Right ventricle myocardium inferior (tissue), 1 donor: ENCODE results near the gene HOXC11. TPM values are rescaled to one million over a fixed set of nuclear protein-coding genes. Genes with fewer than 3 reads are reported as not detected.

Source experiments
- ATAC-seq: fragments of 200-7000 bp; cut with Tn5 transposase; one replicate; pipeline ENCODE4 v1.9.1; 2020; ENCODE audit warnings: mild to moderate bottlenecking, moderate library complexity
- DNase-seq: peaks from one replicate; pipeline ENCODE4 v3.0.0; 2021; ENCODE audit errors: missing footprints
- intact Hi-C: fragments of 100-400 bp; cut with DNase I; formaldehyde crosslinking; loops from one replicate; pipeline ENCODE4 v1.11.0; 2022
- total RNA-seq: library from RNA; stranded (reverse); fragmentation: NEBNext Ultra II Directional; extraction: Animal tissue kit (Norgen Biotek cat#: 25700); gene quantifications from one replicate; pipeline ENCODE4 v1.2.1, GENCODE V29; 2021
- donor health status: DM: no; HTN: yes; CAD: no; lungs with severe emphysema.

Gene HOXC11
- total RNA-seq, 1 donor from 2014 or later = not detected

DNA sequence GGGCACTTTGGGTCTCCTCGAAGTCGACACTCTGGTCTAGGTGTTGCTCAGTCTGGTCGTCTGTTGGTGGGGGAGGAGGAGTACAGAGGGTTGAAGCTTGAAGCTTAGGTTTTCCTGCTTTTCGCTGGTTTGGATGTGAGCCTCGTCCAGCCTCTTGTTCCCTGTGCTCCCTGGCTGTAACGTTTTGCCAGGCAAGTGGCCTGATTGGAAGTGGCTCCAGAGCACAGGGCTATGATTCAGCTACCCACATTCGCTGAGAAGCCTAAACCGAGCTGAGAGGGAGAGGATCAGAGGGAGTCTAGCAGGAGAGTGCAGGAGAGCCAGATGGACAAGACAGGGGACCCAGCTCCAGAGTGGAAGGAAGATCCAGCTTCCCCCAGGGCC, 18.1 kb downstream of the HOXC11 start:
- no peak for ATAC-seq
- no peak for DNase-seq
- intact Hi-C loops = no loop called here

DNA sequence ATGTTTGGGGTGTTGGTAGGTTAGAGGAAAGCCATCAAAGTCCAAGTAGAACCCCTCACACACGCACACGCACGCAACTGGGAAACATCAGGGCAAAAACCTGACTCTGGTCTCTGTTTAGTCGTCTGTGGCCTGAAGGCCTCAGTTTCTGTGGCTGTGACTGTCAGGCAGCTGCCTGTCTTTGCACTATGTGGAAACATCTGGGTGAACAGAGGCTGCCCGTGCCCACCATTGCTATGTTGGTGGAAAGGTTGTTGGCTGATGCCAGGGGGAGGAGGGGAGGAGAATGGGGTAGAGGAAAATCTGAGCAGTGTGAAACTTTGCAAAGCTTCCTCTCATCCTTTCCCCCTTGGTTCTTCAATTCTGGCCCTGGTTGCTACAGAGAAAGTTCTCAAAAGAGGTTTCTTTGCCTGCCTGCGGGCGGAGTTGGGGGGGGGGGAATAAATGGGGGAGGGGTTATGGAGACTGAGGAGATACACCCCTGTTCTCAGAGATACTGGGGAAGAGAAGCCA, 19.5 kb downstream of the HOXC11 start:
- intact Hi-C loops = no loop called here
- ATAC-seq = no peak
- peak; percentile 21 for DNase-seq

DNA sequence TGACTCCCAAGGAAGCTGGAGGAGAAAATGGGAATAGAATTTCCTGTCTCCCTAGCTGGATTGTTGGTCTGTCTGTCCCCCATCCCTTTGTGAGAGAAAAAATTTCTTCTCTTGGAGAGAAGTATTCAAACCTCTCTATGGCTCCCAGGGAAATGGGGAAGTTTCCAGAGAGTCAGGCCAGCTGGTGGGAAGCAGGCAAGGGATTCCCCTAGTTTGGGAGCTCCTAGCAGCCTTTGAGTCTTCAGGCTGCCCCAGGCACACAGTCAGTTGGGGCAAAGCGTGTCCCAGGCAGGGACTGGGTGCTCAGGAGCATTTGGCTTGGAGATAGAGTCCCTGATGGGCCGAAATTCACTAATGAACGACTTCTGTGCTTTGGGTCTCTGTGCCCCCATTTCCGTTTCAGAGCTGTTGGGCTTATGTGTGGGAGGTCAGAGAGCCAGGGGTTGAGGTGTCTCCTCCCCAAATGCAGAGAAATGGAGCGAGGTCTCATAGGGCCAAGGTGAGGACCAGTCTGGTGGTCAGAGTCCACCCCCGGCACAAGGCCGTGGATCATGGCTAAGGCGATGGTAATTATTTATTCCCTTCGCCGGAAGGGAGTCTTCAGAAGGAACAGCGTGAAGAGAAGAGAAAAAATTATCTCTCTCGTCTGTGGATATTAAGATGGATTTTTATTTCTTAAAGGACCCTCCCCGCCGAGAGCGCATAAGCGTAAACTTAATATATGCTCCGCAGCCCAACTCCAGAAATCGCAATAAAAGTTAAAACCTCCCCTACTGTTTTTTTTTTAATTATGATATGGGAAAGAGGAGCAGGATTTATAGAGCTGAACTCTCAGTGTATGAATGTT, 20.5 kb downstream of the HOXC11 start:
- no peak for ATAC-seq
- DNase-seq = peak; percentile 13
- intact Hi-C loops = no loop called here

DNA sequence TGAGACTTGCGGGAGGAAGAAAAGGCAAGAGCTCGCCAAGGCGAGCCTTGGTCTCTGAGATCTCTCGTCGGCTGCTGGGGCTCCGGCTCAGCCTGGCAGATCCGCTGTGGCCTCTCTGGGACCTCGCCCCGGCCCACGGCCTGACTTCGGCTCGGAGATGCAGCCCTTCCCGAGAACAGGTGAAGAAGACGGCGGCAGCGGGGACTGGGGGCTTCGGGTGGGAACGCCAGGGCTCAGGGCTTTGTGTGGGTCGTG, 21.0 kb downstream of the HOXC11 start:
- ATAC-seq = no peak
- intact Hi-C loops = no loop called here

DNA sequence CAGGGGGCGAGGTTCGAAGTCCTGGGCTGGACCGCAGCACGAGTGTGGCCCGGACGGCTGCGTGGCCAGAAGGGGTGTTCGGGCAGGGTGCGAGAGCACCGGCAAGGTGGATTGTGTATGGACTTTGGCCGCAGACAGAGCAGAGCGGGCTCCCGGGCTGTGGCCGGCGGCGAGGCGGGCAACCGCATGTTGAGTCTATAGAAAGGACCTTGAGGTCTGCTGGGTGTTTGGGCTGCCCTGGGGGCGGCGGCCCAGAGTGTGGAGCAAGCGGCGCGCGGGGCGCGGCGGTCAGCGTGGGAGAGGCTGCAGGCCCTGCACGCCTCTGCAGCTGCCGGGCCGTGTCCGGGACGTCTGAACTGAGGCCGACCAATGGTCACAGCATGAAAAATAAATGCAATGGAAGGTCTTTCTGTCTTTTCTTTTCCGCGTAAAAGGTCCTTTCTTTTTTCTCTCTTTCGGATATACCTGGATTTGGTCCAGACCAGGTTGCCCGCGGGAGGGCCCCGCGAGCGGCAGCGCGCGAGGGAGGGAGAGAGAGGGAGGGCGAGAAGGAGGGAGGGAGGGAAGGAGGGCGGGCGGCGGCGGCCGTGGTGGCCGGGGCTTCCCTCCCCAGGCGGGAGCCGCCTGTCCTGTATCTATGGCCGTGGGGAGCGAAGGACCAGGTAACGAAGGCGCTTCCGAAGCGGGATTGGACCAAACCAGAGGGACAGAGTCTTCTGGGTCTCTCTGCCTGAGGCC, 21.5 kb downstream of the HOXC11 start:
- intact Hi-C loops = no loop called here
- DNase-seq (peak; percentile 41), ATAC-seq (no peak)

More for the DNA sequence above, 21.0 kb downstream of the HOXC11 start:
- peak; percentile 26 for DNase-seq

DNA sequence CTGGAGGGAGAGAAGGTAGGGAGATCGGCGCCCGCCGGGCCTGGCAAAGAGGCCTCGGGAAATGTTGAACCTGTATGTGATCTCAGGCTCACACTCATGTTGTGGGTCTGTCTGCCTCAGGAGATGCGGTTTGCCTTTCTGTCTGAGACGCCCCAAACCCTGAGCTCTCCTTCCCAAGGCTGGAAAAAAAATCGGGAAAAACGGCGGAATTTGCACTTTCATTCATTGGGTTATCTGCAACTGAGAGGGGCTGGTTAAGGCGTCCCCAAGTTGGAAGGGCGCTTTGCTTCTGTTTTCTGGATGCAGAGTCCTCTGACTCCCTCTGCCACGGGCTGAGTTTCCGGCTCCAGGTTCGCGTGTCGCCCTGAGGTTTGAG, 22.1 kb downstream of the HOXC11 start:
- DNase-seq (peak; percentile 55), ATAC-seq (no peak)
- intact Hi-C loops = no loop called here

DNA sequence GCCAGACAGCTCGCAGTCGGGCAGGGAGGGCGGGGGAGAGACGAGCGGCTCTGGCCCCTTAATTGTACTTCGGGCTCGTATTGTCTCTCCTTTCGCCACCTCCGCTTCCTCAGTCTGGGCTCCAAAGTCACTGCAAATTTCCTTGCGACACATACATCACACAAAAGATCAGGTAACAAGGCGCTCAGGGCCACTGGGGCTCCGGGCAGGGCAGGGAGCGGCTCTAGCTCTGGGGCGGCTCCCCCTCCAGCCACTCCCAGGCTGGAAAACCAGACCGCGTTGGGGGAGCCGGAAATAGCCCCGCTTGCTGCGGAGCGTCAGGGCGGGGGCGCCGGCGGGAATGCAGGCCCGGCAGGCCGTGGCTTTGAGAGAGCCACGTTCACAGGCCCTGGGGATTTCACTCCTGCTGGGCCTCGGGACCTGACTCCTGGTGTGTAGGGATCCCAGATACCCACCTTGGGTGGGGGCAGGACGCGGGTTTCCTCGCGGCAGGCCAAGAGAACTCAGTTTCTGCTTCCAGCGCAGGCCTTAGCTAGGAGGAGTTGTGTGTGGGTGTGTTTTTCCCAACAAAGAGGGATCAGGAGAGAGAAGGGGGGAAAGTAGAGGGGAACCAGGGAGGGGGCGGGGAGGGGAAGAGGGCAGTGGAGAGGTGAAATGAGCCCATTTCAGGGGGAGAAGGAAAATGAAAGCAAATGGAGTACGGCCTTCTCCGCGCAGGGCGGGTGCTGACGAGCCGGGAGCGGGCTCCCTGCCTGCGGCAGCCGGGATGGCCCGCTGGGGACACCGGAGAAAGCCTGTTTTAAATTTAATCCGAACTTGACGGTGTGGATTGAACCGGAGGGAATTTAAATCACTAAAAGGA, 22.7 kb downstream of the HOXC11 start:
- ATAC-seq = no peak
- intact Hi-C loops = no loop called here
- peak; percentile 66 for DNase-seq

DNA sequence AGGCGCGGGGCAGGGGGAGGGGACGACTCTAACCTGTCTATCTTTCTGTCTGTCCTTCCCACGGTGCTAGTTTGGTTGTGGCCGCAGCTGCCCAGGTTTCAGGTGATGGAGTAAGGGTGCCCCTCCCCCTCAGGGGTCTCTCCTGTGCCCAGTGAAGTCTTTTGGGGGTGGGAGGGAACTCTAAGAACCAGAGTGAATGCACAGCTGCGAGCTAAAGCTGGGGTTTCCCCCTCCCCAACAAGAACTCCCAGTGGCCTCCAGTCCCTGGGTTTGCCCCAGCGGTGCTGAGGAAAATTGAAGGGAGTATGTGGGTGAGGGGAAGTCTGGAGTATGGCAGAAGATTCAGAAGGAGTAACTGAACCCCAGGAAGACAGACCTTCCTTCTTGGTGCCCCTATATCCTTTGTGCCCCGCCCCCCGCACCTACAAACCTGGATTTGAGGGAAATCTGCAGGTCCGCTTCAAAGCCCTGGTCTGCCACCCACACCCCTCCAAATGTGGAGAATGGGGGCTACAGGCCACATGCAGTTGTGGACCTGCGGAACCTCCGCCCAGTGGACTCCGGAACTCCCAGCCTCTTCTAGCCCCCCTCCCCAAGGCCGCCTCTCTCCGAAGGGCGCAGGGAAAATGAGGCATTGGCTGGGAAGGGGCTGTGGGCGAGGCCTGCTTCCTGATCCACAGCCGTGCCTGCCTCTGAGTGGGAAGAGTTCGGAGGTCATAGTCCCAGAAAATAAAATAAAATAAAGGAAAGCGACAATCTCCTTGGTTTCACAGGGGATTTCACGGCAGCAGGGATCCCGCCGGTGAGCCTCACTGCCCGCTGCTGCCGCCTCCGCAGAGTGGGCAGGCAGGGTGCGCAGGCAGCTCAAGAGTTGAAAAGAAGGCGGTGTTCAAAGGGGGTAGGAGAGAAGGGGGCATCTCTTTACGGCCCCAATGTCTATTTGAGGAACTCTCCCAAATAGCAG, 23.6 kb downstream of the HOXC11 start:
- ATAC-seq = no peak
- DNase-seq = peak; percentile 45
- intact Hi-C loops = no loop called here

DNA sequence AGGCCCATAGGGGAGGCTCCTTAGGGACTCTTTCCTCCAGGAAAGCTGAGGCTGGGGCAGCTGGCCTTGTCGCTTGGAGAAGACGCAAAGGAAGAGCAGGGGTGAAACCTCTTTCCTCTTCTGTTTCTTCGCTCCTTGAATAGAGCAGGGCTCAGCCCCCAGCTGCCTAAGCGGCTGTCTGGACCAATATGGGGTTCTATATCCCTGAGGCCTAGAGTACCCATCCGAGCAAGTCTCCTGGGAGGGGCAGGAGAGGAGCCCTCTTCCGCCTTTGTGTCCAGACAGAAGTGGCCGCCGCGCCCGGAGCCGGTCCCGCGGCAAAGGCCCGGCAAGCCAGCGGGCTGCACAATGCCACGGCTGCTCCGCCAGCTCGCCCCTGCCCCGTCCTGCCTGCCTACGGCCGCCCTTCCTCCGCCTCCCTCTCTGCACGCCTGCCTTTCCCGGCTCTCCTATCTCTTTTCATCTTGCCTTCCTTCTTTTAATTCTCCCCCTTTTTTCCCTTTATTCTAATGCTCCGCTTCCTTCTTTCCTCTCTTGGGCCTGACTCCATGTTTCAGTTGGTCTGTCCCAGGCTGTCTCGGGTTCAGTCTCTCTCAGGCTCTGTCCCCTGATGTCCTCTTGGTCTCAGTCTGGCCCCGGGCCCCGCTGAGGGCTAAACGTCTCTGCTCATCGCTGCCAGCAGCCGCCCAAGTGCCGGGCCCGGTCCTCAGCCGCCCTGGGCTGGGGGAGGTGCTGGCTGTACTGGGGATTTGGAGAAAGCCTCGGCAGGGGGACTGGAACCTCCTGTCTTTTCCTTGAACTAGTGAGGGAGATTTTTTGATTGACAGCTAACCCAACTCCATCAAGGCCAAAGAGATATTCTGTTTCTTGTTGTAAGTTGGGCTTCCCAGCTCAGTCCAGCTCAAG, 24.5 kb downstream of the HOXC11 start:
- intact Hi-C loops = no loop called here
- ATAC-seq = no peak

DNA sequence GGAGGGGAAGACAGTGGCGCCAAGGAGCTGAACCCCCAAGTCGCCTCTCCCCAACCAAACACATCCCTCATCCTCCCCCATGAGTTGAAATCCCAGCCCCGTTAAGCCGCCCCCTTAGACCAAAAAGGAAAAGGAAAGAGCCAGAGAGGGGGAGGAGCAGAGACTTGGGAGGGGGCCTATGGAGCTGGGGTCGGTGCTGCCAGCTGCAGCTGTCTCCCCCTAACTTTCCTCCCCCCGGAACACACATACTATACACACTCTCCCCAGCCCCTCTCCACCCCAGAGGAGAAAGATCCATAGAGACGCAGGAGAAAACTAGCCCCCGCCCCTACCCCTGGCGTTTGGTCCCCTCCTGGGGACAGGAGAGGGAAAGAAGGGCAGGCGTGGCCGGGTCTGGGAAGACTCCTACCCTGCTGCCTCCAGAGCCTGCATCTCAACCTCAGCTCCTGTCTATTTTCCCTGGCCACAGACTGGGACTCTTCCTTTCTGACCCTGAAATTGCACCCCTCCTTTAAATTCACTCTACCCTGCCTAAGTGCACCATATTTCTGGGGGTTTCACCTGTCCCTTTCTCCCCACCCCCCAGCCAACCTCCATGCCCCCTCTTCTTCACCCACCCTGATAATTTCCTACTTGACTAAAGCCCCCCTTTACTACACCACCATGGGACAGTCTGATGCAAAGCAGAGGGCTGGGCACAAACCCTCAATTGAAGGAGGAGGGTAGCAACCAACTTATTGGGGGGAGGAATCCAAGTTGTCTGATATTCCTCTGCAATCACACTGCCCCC, 25.4 kb downstream of the HOXC11 start:
- ATAC-seq = no peak
- intact Hi-C loops = no loop called here

More for the DNA sequence above, 24.5 kb downstream of the HOXC11 start:
- DNase-seq = peak; percentile 48

DNA sequence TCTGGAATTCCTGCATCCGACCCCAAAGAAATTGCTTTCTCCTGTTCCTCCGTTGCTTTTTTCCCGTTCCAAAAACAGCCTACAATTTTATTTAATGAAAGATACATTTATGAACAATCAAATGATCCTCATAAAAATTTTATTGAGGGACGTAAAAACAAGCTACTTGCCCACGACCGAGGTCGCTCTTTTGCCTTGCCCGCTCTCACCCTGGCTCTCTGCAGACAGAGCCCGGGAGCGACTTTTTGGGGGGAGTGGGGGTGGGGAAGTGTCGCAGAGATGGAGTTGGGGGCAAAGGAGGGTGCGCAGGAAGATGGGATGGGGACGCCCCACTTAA, 25.9 kb downstream of the HOXC11 start:
- intact Hi-C loops = no loop called here
- DNase-seq (no peak), ATAC-seq (no peak)

More for the DNA sequence above, 25.4 kb downstream of the HOXC11 start:
- peak; percentile 30 for DNase-seq

DNA sequence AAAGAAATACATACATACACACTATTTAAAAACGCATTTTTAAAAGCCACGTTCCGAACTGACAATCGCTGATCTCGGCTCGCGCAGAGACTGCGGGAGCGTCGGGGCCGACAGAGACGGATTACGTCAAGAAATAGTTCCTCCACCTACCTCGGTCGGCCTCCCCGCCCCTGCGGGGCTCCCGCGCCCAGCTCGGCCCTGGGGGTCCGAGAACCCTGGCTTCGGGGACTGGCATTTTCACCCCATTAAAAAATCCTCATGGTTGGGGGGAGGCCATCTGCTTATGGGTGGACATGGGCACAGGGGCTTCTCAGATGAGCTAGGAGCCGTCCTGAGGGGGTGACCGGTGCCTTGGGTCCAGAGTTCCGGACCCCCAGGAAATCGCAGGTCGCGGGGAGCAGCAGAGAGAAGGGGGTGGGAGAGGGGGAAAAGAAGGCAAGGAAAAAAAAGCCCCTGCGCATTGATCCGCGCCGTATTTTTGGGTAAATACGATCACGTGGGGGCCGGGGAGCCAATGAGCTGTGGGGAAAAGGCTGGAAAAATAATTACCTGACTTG, 26.7 kb downstream of the HOXC11 start:
- peak; percentile 35 for DNase-seq
- intact Hi-C loops = loop anchor here (10.0 kb wide), 1 partner anchor 365 kb away; the partner anchor contains the start of gene GPR84
- ATAC-seq = no peak

DNA sequence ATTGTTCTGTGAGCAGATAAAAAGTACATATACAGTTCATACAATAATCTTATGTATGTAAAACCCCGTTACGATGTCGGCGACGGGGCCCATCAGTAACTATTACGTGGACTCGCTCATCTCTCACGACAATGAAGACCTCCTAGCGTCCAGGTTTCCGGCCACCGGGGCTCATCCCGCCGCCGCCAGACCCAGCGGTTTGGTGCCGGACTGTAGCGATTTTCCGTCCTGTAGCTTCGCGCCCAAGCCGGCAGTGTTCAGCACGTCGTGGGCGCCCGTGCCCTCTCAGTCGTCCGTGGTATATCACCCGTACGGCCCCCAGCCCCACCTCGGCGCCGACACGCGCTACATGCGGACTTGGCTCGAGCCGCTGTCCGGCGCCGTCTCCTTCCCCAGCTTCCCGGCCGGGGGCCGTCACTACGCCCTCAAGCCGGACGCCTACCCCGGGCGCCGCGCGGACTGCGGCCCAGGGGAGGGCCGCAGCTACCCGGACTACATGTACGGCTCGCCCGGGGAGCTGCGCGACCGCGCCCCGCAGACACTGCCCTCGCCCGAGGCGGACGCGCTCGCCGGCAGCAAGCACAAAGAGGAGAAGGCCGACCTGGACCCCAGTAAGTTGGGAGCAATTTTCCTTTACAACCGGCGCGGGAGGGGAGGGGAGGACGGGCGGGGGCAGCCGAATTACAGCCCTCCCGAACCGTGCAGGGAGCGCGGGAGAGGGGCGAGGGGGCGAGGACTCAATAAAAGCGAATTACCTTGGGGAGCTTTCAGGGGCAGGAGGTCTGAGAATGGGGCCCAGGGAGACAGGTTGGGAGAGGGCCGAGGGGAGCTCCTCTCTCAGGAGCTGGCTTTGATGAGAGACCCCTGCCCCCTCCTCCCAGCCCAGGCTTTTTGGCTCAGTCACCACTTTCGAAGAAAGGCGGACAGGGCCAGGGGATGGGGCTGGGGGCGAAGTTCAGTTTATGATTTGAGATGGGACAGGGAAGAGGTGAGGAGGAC, 27.5 kb downstream of the HOXC11 start, which contains the start of gene HOXC9:
Gene HOXC9 (plus strand): TSS at position 46 of the 999 bp plus-strand sequence. CDS start 28 bp downstream, at position 74.
- intact Hi-C loops = loop anchor here (10.0 kb wide), 1 partner anchor 364 kb away; the partner anchor contains the start of gene GPR84

DNA sequence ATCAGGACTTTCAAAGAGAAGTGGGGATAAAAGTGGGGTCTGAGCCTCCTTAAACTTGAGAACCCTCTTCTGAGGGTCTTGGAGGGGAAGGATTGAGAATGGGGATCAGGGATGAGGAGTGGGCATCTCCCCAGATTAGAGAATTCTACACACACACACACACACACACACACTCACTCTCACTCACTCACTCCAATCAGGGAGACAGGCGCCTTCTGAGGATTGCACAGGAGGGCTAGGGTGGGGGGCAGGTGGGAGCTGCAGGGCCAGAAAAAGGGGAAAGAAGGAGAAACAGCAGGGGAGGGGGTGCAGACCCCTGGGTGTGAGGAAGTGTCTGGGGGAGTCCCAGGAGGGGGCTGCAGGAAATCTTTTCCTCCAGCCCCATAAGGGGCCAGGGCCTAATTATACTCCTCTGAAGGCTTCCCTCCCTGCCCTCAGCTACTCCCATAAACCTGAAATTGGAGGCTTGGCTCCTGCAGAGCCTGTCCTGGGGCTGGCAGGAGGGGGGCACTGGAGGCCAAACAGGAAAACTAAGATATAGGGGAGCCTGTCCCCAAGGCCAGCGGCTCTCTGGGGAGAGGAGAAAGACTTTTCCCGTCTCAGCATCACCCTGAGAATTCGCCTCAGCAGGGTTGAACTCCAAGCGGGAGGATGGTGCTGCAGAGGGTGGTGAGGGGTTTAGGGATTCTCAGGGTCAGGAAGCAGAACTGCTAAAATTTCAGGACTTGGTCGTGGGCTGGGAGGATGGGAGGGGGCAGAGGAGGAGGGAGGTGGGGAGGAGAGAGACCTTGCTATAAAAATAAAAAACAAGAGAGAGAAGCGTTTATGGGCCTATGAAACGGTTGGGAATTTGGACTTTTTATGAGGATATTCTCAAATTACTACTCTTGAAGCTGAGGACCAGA, 28.6 kb downstream of the HOXC11 start:
- DNase-seq = no peak
- intact Hi-C loops = loop anchor here (10.0 kb wide), 1 partner anchor 363 kb away; the partner anchor contains the start of gene GPR84
- ATAC-seq = no peak

More for the DNA sequence above, 27.5 kb downstream of the HOXC11 start, which contains the start of gene HOXC9:
- DNase-seq (peak; percentile 52), ATAC-seq (no peak)
